Measurements from ENCODE around the gene ZFYVE28. TPM values are rescaled to one million over a fixed set of nuclear protein-coding genes. Genes with fewer than 3 reads are reported as not detected.
"Not testable (repeated sequence)": the region's sequence is repeated elsewhere in the genome, so short reads cannot be mapped to it uniquely, and the experiment has no call there.

ZFYVE28 gene
- total and polyA plus RNA-seq, 12 donors: 4.3 to 24.6 (median 16.0) TPM

DNA sequence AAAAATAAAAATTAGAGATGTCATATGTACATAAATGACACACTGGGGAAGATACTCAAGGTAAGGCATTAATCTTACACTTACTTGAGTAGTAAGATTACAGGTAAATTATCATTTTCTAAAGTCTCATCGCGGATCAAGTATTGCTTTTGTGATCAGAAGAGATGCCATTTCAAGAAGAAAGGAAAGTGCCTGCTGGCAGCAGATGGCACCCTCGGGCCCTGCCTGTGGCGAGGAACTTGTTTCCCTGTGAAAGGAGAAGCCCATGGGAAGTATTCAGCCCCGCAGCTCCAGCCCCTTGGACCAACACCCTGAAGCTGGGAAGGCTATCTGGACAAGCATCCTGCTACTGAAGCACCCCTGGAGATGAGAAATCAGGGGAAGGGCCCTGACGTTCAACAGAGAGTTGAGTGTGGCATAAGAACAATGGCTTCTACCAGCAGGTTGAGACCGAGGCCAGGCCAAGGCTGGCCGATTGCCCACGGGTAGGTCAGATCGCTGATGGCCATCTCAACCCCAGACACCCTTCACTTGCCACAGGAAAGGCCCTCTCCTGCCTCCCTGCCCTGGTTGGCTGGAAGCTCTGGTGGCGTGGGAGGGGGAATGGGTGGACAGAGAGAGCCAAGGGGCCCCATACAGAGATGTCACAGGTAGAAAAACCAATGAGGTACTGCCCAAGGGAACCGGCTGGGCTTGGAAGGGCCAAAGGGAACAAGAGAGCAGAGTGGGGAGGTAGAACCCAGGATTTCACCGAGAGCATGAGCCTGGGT is 137.7 kb downstream of the ZFYVE28 start:
- no peaks in the 10 kb centered on the region for H3K9me3 ChIP-seq (replicated peaks in 1 of 3)
- no peak for DNase-seq
- no peak overlapping the region for H3K4me3 ChIP-seq
- no peak overlapping the region for H3K27ac ChIP-seq
- intact Hi-C loops (cut with DNase I): no loop called here
- H3K4me1 ChIP-seq (replicated peaks in 1 of 2): no peaks in the 10 kb centered on the region
- 85 to 90% (median 87%) methylated on average over 9 to 13 of the region's 13 CpGs for WGBS, 4 donors
- TF ChIP-seq, protein P1, sequence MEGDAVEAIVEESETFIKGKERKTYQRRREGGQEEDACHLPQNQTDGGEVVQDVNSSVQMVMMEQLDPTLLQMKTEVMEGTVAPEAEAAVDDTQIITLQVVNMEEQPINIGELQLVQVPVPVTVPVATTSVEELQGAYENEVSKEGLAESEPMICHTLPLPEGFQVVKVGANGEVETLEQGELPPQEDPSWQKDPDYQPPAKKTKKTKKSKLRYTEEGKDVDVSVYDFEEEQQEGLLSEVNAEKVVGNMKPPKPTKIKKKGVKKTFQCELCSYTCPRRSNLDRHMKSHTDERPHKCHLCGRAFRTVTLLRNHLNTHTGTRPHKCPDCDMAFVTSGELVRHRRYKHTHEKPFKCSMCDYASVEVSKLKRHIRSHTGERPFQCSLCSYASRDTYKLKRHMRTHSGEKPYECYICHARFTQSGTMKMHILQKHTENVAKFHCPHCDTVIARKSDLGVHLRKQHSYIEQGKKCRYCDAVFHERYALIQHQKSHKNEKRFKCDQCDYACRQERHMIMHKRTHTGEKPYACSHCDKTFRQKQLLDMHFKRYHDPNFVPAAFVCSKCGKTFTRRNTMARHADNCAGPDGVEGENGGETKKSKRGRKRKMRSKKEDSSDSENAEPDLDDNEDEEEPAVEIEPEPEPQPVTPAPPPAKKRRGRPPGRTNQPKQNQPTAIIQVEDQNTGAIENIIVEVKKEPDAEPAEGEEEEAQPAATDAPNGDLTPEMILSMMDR (IDR thresholded peaks at IDR 0.05): peak in 1 of 6 experiments; percentile 16
- TF ChIP-seq POLR2A (IDR thresholded peaks at IDR 0.05): no peak
- no peaks in the 10 kb centered on the region for H3K36me3 ChIP-seq (replicated peaks in 1 of 2)
- no peaks in the 10 kb centered on the region for H3K27me3 ChIP-seq

DNA sequence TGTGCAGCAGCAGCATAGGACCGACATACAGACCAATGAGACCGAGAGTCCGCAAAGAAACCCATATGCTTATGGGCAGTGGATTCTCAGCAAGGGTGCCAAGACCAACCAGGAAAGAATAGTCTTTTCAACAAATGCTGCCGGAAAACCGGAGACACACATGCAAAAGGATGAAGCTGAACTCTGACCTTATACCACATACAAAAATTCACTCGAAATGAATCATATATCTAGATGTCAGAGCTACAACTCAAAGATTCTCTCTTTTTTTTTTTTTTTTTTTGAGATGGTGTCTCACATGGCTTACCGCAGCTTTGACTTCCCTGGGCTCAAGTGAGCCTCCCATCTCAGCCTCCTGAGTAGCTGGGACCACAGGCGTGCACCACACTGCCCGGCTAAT is 140.5 kb downstream of the ZFYVE28 start:
- H3K27ac ChIP-seq: no peak overlapping the region
- DNase-seq: no peak
- H3K9me3 ChIP-seq (replicated peaks in 1 of 3): no peaks in the 10 kb centered on the region
- no peak overlapping the region for H3K4me3 ChIP-seq
- no peaks in the 10 kb centered on the region for H3K4me1 ChIP-seq (replicated peaks in 1 of 2)
- TF ChIP-seq, protein P1 (IDR thresholded peaks at IDR 0.05): no peak
- H3K36me3 ChIP-seq (replicated peaks in 1 of 2): no peaks in the 10 kb centered on the region
- intact Hi-C loops (cut with DNase I): no loop called here
- WGBS, 4 donors: 93 to 98% (median 96%) methylated on average over 9 of the region's 9 CpGs
- H3K27me3 ChIP-seq: no peaks in the 10 kb centered on the region

DNA sequence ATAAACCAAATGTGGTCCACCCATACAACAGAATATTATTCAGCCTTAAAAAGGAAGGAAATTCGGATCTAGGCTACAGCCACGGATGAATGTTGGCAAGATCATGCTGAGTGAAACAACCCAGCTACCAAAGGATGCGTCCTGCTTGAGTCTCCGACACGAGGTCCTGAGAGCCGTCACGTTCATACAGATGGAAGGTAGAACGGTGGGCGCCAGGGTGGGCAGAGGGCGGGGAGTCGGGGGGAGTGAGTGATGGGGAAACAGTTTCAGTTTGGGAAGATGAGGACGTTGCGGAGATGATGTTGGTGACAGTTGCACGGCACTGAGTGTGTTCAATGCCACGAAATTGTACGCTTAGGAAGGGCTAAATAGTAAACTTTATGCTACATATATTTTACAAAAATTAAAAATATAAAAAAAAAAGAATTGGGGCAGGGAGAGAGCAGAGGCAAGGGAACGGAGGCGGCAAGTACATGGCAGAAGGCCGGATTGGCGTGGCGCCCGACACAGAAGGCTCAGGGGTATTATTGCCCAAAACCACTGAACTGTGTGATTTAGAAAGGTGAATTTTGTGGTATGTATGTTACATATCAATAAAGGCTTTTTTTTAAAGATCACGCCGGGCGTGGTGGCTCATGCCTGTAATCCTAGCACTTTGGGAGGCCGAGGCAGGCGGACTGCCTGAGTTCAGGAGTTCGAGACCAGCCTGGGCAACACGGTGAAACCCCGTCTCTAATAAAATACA is 141.7 kb downstream of the ZFYVE28 start:
- no peak overlapping the region for H3K27ac ChIP-seq
- 91 to 95% (median 93%) methylated on average over 30 of the region's 30 CpGs for WGBS, 4 donors
- DNase-seq: no peak
- intact Hi-C loops (cut with DNase I): no loop called here
- H3K27me3 ChIP-seq: no peaks in the 10 kb centered on the region
- TF ChIP-seq, protein P1 (IDR thresholded peaks at IDR 0.05): no peak
- no peak for TF ChIP-seq POLR2A (IDR thresholded peaks at IDR 0.05)
- H3K4me1 ChIP-seq (replicated peaks in 1 of 2): peaks cover 0 to 2% of the 10 kb centered on the region in 2 donors
- no peaks in the 10 kb centered on the region for H3K36me3 ChIP-seq (replicated peaks in 1 of 2)
- H3K9me3 ChIP-seq (replicated peaks in 1 of 3): no peaks in the 10 kb centered on the region
- no peak overlapping the region for H3K4me3 ChIP-seq

DNA sequence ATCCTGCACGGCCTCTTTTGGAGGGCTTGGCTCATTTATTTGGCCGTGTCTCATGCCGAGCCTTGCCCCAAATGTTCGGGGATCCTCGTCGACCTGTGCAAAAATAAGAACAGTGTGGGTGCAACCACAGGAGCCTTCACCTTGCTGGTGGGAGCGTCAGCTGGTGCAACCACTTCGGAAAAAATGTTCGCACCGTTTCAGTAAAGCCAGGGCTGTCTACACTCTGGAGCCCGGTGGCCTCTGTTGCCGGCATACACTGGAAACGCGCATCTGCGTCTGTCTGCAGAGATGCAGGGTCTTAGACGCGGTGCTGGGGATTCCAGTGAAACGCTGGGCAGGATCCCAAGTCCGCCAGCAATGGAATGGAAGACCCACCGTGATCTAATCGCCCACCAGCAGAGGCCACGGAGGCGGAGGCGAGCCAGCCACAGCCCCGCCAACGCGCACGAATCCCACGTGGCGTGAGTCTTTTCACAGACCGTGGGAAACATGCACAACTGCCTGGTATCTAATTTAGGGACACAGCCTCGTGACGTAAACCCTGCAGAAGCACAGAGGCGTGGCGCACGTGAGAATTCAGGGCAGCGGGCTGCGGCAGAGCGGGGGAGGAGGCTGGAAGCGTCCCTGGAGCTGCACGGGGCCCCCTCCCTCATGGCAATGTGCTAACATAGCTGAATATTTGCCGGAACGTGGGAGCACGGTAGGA is 142.7 kb downstream of the ZFYVE28 start:
- TF ChIP-seq POLR2A (IDR thresholded peaks at IDR 0.05): no peak
- TF ChIP-seq, protein P1 (IDR thresholded peaks at IDR 0.05): no peak
- intact Hi-C loops (cut with DNase I): no loop called here
- Histone ChIP-seq H3K36me3 (replicated peaks in 1 of 2) (no peaks in the 10 kb centered on the region), H3K9me3 (replicated peaks in 1 of 3) (no peaks in the 10 kb centered on the region), H3K27me3 (no peaks in the 10 kb centered on the region), H3K4me3 (no peak overlapping the region), H3K27ac (no peak overlapping the region), H3K4me1 (replicated peaks in 1 of 2) (peaks cover 0 to 8% of the 10 kb centered on the region in 2 donors)
- DNase-seq: no peak
- WGBS, 4 donors: 93 to 96% (median 95%) methylated on average over 33 to 44 of the region's 44 CpGs

DNA sequence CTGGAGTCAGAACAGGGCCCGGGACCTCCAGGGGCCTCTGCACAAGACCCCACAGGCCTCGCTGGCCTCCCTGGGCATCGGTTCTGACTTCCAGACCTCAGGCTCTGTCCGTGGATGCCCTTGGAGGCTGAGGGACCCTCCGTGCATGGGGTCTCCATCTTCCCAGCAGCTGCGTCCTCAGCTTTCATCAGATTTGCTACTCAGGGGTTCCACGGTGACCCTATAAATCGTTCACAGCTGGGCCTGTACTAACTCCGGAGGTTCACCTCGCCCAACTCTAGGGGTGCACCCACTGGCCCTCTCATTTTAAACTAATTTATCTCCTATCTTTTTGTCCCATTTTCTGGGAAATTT is 143.4 kb downstream of the ZFYVE28 start:
- DNase-seq; H3K27me3 ChIP-seq; intact Hi-C loops (cut with DNase I); H3K4me1 ChIP-seq (replicated peaks in 1 of 2); H3K9me3 ChIP-seq (replicated peaks in 1 of 3); H3K4me3 ChIP-seq; H3K36me3 ChIP-seq (replicated peaks in 1 of 2); H3K27ac ChIP-seq: not testable (repeated sequence)
- WGBS, 4 donors: 93 to 98% (median 94%) methylated on average over 6 to 10 of the region's 10 CpGs

Measured in adrenal gland (tissue), 12 donors.